Kasumi-1 (cell line): Measurements from ENCODE around the gene EPB41L2.
A peak's percentile ranks its signal among the peaks of the same experiment; 100 is the strongest.
"Not testable (repeated sequence)": the region's sequence is repeated elsewhere in the genome, so short reads cannot be mapped to it uniquely, and the experiment has no call there.

Experiments
- DNase-seq, 2 experiments: peaks; one replicate each; lab custom pipeline; 2025; lab: John Stamatoyannopoulos, UW

The EPB41L2 gene

GRCh38 chr6:130838250-130838860 lies 224.7 kb downstream of the EPB41L2 start:
- DNase-seq, result no peak

GRCh38 chr6:130837067-130837466 lies 226.0 kb downstream of the EPB41L2 start:
- no peak for DNase-seq

- DNase-seq, result no peak
Observed at GRCh38 chr6:130836055-130836640, 226.9 kb downstream of the EPB41L2 start.

- DNase-seq, result no peak
Observed at GRCh38 chr6:130834482-130835251, 228.4 kb downstream of the EPB41L2 start.

- DNase-seq, result no peak
Observed at GRCh38 chr6:130833569-130833968, 229.5 kb downstream of the EPB41L2 start.

- no peak for DNase-seq
Observed at GRCh38 chr6:130831607-130832006, 231.4 kb downstream of the EPB41L2 start.

- peak; percentile 83 to 91 for DNase-seq
Observed at GRCh38 chr6:130829333-130829910, 233.6 kb downstream of the EPB41L2 start.

GRCh38 chr6:130827247-130828149 lies 235.5 kb downstream of the EPB41L2 start, which contains the start of gene SMLR1:
Gene SMLR1, plus strand, starts transcription at chr6:130827406. Its CDS starts 8 bp downstream, at chr6:130827414.
- no peak for DNase-seq

- DNase-seq, result no peak
Observed at GRCh38 chr6:130826442-130827246, 236.4 kb downstream of the EPB41L2 start.

GRCh38 chr6:130825772-130826441 lies 237.1 kb downstream of the EPB41L2 start:
- no peak for DNase-seq

GRCh38 chr6:130824978-130825694 lies 237.9 kb downstream of the EPB41L2 start:
- DNase-seq, result no peak

GRCh38 chr6:130822736-130823135 lies 240.3 kb downstream of the EPB41L2 start:
- no peak for DNase-seq

- DNase-seq, result no peak
Observed at GRCh38 chr6:130815200-130816071, 247.6 kb downstream of the EPB41L2 start.

GRCh38 chr6:130814506-130814905 lies 248.5 kb downstream of the EPB41L2 start:
- DNase-seq, result no peak

GRCh38 chr6:130811932-130812331 lies 251.1 kb downstream of the EPB41L2 start:
- no peak for DNase-seq

GRCh38 chr6:130810307-130811030 lies 252.6 kb downstream of the EPB41L2 start:
- DNase-seq, result no peak

- DNase-seq, result not testable (repeated sequence)
Observed at GRCh38 chr6:130801368-130801767, 261.7 kb downstream of the EPB41L2 start.

- DNase-seq, result no peak
Observed at GRCh38 chr6:130797061-130797460, 266.0 kb downstream of the EPB41L2 start.
